GM21576 (cell line): ENCODE results near the gene LAIR2.
A peak's percentile ranks its signal among the peaks of the same experiment; 100 is the strongest.
"Not testable (repeated sequence)": the region's sequence is repeated elsewhere in the genome, so short reads cannot be mapped to it uniquely, and the experiment has no call there.

Source experiments
- ATAC-seq: cut with Tn5 transposase; IDR thresholded peaks from one replicate; pipeline ENCODE4 v1.9.1; 2021; ENCODE audit warnings: mild to moderate bottlenecking, moderate library complexity; ENCODE audit not compliant: unreplicated experiment

The LAIR2 gene

GRCh38 chr19:54464044-54464629 is 38.5 kb upstream of the LAIR2 start:
- peak; percentile 35 for ATAC-seq

DNA sequence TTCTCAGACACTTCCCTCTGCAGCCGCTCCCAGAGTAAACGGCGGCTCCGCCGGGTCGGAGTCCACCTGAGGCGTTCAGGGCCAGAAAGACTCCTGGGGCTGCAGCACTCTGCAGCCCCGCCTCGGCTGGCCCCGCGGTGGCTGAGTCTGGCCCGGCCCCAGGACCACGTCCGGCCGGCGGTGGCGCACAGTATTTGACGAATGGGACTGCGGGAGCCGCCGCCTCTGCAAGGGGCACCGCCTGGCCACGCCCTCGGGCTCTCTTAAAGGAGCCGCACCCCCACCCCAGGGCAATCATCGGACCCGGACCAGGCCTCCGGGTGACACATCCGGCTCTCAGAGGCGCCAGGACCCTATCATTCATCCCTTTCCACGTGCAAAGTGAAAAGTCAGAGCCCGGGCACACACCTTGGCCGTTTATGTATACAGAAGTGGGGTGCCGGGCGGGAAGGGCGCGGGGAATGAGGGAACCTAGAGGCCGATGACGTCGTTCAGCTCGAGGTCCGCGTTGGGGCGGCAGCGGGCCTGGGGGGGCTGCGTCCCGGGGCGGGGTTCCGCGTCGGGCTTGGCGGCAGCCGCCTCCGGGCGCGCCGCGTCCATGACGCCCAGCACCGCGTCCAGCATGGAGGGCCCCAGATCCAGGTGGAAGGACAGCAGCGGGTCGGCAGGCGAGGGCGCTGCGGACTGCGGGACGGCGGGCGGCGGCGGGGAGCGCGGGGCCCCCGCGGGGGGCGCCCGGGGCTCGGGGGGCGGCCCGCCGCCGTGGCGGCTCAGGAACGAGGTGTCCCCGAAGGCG is 37.8 kb upstream of the LAIR2 start:
- ATAC-seq = peak; percentile 35

DNA sequence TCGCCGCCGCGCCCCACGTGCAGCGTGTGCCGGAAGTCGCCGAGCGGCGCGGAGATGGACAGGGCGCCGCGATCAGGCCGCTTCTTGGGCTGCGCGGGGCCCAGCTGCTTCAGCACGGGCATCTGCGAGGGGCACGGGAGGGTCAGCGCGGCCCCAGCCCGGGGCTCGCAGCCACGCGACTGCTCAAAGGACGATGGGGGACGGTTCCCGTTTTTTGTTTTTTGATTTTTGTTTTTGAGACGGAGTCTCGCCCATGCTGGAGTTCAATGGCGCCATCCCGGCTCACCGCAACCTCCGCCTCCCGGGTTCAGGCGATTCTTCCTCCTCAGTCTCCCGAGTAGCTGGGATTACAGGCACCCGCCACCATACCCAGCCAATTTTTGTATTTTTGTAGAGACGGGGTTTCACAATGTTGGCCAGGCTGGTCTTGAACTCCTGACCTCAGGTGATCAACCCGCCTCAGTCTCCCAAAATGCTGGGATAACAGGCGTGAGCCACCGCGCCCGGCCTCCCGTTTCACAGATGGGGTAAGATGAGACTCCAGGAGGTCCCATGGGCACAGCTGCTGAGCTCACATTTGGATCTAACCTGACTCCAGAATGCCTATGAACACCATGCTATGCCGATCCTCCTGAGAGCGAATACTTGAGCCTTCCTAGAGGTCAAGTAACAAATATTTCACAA is 37.1 kb upstream of the LAIR2 start:
- ATAC-seq = no peak

- ATAC-seq = not testable (repeated sequence)
These were observed 36.5 kb upstream of the LAIR2 start for GRCh38 chr19:54466110-54466480.

GRCh38 chr19:54469496-54469934 is 33.1 kb upstream of the LAIR2 start:
- ATAC-seq = no peak

DNA sequence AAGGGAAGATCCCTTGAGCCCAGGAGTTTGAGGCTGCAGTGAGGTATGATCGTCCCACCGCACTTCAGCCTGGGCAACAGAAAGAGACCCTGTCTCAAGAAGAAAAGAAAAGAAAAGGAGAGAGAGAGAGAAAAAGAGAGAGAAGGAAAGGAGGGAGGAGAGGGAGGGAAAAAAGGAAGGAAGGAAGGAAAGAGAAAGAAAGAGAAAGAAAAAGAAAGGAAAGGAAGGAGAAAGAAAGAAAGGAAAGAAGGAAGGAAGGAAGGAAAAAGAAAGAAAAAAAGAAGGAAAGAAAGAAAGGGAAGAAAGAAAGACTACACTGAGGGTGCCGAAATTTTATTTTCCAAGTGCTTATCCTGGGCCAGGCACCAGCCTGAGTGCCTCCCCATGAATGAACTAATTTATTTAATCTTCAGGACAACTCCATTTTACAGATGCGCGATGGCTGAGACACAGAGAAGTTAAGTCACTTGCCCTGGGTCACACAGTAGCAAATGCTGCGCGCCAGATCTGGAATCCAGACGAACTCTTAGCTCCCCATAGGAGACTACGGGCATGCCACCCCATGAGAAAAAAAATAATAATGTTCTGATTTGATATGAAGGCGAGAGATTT is 32.2 kb upstream of the LAIR2 start:
- no peak for ATAC-seq

- no peak for ATAC-seq
These were observed 31.4 kb upstream of the LAIR2 start for GRCh38 chr19:54470991-54471782.

GRCh38 chr19:54473071-54473891 is 29.4 kb upstream of the LAIR2 start, which contains the start of gene CDC42EP5:
TSS of gene CDC42EP5 (minus strand) at chr19:54473296. CDS start at chr19:54465547, 7,749 bp downstream.
- no peak for ATAC-seq

- ATAC-seq = no peak
These were observed 28.7 kb upstream of the LAIR2 start for GRCh38 chr19:54473892-54474372.

- ATAC-seq = no peak
These were observed 26.9 kb upstream of the LAIR2 start for GRCh38 chr19:54475706-54476105.

DNA sequence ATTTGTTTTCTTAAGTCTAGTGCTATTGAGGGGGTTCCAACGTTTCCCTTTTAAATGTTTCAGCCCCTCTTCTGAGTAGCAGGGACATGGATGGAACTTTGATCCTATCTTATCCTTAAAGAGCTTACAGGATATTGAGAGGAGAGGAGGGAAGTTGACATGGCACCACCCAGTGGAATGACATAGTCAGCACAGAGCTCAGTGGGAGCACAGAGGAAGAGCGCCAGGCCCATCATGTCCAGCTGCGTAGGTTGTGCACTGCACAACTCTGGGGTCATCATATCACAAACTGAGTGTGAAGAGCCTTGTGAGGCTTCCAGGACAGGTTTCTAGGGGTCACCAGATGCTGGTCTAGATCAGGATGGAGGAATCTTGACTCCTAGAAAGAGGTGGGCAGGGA is 25.0 kb upstream of the LAIR2 start:
- ATAC-seq = no peak

DNA sequence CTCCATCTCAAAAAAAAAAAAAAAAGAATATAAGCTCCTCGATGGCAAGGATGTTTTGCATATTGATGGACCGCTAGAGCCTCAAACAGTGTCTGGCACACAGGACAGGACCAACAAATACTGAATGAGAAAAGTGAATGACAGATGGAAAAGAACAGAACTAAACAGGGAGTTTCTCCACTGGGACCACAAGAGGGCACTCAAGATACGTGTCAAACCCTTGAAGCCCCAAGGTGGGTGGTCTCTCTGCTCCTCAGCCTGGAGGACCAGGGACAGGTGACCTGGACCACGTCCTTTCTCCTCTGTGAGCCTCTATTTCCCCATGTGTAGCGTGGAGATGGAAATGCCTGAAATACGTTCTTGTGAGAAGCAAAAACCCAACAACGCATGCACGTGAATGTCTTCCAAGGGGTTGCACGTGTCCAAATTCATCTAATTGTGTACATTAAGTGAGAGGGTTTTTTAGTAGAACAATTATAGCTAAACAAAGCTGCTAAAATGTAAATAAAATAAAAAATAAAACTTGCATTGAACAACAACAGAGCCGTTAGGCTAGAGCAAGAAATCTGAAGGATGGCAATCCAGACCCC is 23.9 kb upstream of the LAIR2 start:
- ATAC-seq = no peak

DNA sequence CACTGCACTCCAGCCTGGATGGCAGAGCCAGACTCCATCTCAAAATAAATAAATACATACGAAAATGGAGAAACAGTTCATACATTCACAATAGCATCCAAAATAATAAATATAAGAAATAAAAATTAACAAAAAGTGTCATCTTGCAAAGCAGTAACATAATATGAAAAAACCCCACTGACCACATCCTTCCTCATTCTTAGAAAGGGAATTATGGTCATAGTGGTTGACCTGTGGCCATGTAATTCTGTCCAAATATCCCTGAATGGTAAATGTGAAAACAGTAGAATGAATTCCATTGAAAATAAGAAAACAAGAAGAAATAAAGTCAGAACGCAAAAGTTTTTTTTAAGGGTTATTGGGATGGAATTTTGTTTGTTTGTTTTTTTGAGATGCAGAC is 22.6 kb upstream of the LAIR2 start:
- ATAC-seq = no peak

- no peak for ATAC-seq
These were observed 21.2 kb upstream of the LAIR2 start for GRCh38 chr19:54481326-54481930.

- no peak for ATAC-seq
These were observed 19.7 kb upstream of the LAIR2 start for GRCh38 chr19:54482889-54483288.

DNA sequence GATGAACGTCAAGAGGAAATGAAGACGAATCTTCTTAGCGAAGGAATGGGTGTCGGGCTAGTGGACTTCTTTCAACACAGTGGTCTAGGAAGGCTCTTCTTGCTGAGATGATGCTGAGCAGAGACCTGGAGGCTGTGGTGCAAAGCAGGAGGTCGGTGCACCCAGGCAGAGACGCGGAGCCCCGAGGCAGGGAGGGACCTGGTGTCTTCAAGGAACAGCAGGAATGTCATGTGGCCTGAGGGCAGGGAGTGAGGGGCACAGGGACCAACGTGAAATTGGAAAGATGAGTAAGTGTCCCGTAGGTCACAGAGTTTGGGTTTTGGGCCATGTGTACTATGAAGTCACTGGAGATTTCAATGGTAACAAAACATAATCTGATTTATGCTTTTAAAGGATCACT is 18.2 kb upstream of the LAIR2 start:
- ATAC-seq = no peak

- ATAC-seq = no peak
These were observed 16.8 kb upstream of the LAIR2 start for GRCh38 chr19:54485851-54486250.

DNA sequence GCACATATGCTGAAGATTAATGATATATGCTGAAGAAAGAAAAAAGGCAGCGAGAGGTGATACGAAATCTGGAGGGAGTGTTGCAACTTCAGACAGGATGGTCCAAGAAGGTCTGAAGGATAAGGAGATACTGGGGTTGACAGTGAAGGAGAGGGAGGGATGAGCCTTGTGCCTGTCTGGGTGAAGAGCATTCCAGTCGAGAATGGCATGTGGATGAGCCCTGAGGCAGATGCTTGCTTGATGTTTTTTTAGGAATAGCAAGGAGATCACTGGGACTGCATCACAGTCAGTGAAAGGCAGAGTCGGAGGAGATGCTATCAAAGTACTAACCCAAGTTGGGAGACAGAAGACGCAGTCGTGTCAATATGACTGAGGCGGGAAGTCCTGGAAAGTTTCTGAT is 13.3 kb upstream of the LAIR2 start:
- no peak for ATAC-seq

GRCh38 chr19:54489766-54490165 is 12.9 kb upstream of the LAIR2 start:
- no peak for ATAC-seq
